Mammary epithelial cell (primary cell): Measurements from ENCODE around the gene UPP2.

Source experiments
- EZH2 ChIP-seq: IDR thresholded peaks from 2 replicates; pipeline ENCODE4 v1.6.1; 2012; ENCODE audit warnings: low read length, inconsistent platforms, borderline replicate concordance
- TF ChIP-seq, protein P1 (sequence below), 2 donors: IDR thresholded peaks in 1 of 2; conservative IDR thresholded peaks in 1 of 2; 2 replicates each; pipeline ENCODE4 v1.5.1; 2011 to 2012; ENCODE audit warnings: inconsistent platforms in 2 of 2, low read length in 2 of 2, mild to moderate bottlenecking in 2 of 2, control low read depth in 1 of 2, low read depth in 1 of 2; ENCODE audit not compliant: insufficient read depth in 1 of 2; ENCODE audit errors: extremely low read depth in 1 of 2

DNA sequence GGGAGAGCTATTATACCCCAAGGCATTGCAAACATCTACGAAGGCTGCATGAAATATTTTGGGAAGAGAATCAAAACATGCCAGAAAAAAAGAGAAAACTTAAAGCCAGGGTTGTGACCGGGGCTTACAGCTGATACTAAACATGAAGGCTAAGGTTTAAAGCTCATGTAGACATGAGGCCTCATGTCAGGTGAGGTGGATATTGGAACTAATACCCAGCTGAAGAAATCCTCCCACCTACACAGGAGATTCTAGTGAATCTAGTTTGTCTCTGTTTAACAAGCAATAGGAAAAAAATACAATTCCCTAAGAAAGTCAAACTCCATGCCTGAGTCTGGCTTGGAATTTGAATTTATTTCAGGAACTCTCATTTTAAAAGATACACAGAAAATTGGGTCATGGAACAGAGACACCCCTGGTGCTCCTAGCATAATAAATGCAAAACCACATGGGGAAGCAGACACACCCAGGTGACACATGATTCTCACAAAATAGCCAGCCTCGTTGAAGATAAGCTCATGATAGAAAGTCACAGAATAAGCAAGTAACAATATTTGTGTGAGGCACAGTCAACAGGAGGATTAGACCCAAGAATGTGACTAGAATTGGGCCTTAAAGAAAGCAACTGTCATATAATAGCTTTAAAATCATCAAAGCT is 42.2 kb downstream of the UPP2 start:
- TF ChIP-seq, protein P1, sequence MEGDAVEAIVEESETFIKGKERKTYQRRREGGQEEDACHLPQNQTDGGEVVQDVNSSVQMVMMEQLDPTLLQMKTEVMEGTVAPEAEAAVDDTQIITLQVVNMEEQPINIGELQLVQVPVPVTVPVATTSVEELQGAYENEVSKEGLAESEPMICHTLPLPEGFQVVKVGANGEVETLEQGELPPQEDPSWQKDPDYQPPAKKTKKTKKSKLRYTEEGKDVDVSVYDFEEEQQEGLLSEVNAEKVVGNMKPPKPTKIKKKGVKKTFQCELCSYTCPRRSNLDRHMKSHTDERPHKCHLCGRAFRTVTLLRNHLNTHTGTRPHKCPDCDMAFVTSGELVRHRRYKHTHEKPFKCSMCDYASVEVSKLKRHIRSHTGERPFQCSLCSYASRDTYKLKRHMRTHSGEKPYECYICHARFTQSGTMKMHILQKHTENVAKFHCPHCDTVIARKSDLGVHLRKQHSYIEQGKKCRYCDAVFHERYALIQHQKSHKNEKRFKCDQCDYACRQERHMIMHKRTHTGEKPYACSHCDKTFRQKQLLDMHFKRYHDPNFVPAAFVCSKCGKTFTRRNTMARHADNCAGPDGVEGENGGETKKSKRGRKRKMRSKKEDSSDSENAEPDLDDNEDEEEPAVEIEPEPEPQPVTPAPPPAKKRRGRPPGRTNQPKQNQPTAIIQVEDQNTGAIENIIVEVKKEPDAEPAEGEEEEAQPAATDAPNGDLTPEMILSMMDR (conservative IDR thresholded peaks at IDR 0.05 in 1 of 2, IDR thresholded peaks at IDR 0.05 in 1 of 2; ENCODE audit: extremely low read depth in 1 of 2, insufficient read depth in 1 of 2, low read depth in 1 of 2, low read length in 2 of 2), result no peak
- TF ChIP-seq EZH2, result no peak
